ENCODE measurements around the gene RBMS1. TPM values are rescaled to one million over a fixed set of nuclear protein-coding genes. Genes with fewer than 3 reads are reported as not detected.

Gene RBMS1
- total and polyA plus RNA-seq, 2 donors (not counting 1 experiment from before 2014, with no cell fraction given) = 18.0 to 36.7 TPM

GRCh38 chr2:160283675-160284074 is 209.9 kb downstream of the RBMS1 start:
- peaks cover 22 to 58% of the 10 kb centered on the region in 2 experiments for H3K36me3 ChIP-seq (replicated peaks in 1 of 2; ENCODE audit: control extremely low read depth in 1 of 2, control insufficient read depth in 1 of 2, extremely low read depth in 1 of 2, insufficient read depth in 2 of 2, low read length in 1 of 2)
- Mint-ChIP-seq H3K4me1 (no peaks in the 10 kb centered on the region), H3K9me3 (ENCODE audit: insufficient read depth) (no peaks in the 10 kb centered on the region), H3K4me3 (no peak overlapping the region), H3K27ac (no peak overlapping the region), H3K27me3 (no peaks in the 10 kb centered on the region)
- H3K4me2 ChIP-seq (replicated peaks; ENCODE audit: low read depth, low read length, poor library complexity, severe bottlenecking) = no peak overlapping the region
- ChIA-PET POLR2A (no interaction called here), CTCF (interaction anchor here (2.8 kb wide), 1 partner anchor 13 kb away, joined by 12 read pairs; no protein-coding TSS in a partner anchor)
- no peaks in the 10 kb centered on the region for H3K27me3 ChIP-seq (replicated peaks in 1 of 4; ENCODE audit: control extremely low read depth in 1 of 4, control insufficient read depth in 3 of 4, insufficient read depth in 4 of 4, low read length in 3 of 4)
- no peak overlapping the region for H3K9ac ChIP-seq (ENCODE audit: low read length)
- DNase-seq (no peak), ATAC-seq (ENCODE audit: low read depth) (no peak)
- H3K9me3 ChIP-seq (ENCODE audit: control extremely low read depth in 1 of 3, control insufficient read depth in 2 of 3, insufficient read depth in 1 of 3, low read length in 2 of 3) = no peaks in the 10 kb centered on the region
- H3K4me3 ChIP-seq (ENCODE audit: control extremely low read depth in 1 of 5, extremely low read depth in 1 of 5, insufficient read depth in 1 of 5, low read depth in 2 of 5, low read length in 4 of 5) = no peak overlapping the region
- no peaks in the 10 kb centered on the region for H4K20me1 ChIP-seq (ENCODE audit: control insufficient read depth, insufficient read depth, low read length, poor library complexity, severe bottlenecking)
- H2AFZ ChIP-seq (ENCODE audit: insufficient read depth, low read depth, low read length, poor library complexity, severe bottlenecking) = no peak overlapping the region
- intact Hi-C loops (cut with micrococcal nuclease) = no loop called here
- TF ChIP-seq CTCF (IDR thresholded peaks at IDR 0.05) = no peak
- TF ChIP-seq EZH2 (IDR thresholded peaks at IDR 0.05; ENCODE audit: borderline replicate concordance, insufficient read depth, low read depth, low read length, poor library complexity, severe bottlenecking) = no peak
- H3K79me2 ChIP-seq (ENCODE audit: control insufficient read depth, insufficient read depth, low read length) = no peaks in the 10 kb centered on the region
- no peaks in the 10 kb centered on the region for H3K4me1 ChIP-seq (ENCODE audit: control insufficient read depth in 2 of 2, insufficient read depth in 2 of 2, low read length in 2 of 2)
- H3K27ac ChIP-seq (ENCODE audit: low read length in 2 of 2) = no peak overlapping the region

GRCh38 chr2:160282063-160282580 is 211.5 kb downstream of the RBMS1 start:
- Histone ChIP-seq H3K27me3 (replicated peaks in 1 of 4; ENCODE audit: control extremely low read depth in 1 of 4, control insufficient read depth in 3 of 4, insufficient read depth in 4 of 4, low read length in 3 of 4) (no peaks in the 10 kb centered on the region), H4K20me1 (ENCODE audit: control insufficient read depth, insufficient read depth, low read length, poor library complexity, severe bottlenecking) (no peaks in the 10 kb centered on the region), H2AFZ (ENCODE audit: insufficient read depth, low read depth, low read length, poor library complexity, severe bottlenecking) (no peak overlapping the region), H3K4me2 (replicated peaks; ENCODE audit: low read depth, low read length, poor library complexity, severe bottlenecking) (no peak overlapping the region), H3K4me3 (ENCODE audit: control extremely low read depth in 1 of 5, extremely low read depth in 1 of 5, insufficient read depth in 1 of 5, low read depth in 2 of 5, low read length in 4 of 5) (no peak overlapping the region), H3K79me2 (ENCODE audit: control insufficient read depth, insufficient read depth, low read length) (no peaks in the 10 kb centered on the region), H3K9me3 (ENCODE audit: control extremely low read depth in 1 of 3, control insufficient read depth in 2 of 3, insufficient read depth in 1 of 3, low read length in 2 of 3) (no peaks in the 10 kb centered on the region), H3K4me1 (ENCODE audit: control insufficient read depth in 2 of 2, insufficient read depth in 2 of 2, low read length in 2 of 2) (no peaks in the 10 kb centered on the region), H3K9ac (ENCODE audit: low read length) (no peak overlapping the region), H3K36me3 (replicated peaks in 1 of 2; ENCODE audit: control extremely low read depth in 1 of 2, control insufficient read depth in 1 of 2, extremely low read depth in 1 of 2, insufficient read depth in 2 of 2, low read length in 1 of 2) (peaks cover 24 to 69% of the 10 kb centered on the region in 2 experiments), H3K27ac (ENCODE audit: low read length in 2 of 2) (no peak overlapping the region)
- Mint-ChIP-seq H3K9me3 (ENCODE audit: insufficient read depth) (no peaks in the 10 kb centered on the region), H3K4me3 (no peak overlapping the region), H3K27me3 (no peaks in the 10 kb centered on the region), H3K27ac (no peak overlapping the region), H3K4me1 (no peaks in the 10 kb centered on the region)
- no peak for ATAC-seq (ENCODE audit: low read depth)
- POLR2A ChIA-PET = no interaction called here
- WGBS (ENCODE audit: insufficient coverage) = 95% methylated on average over 2 of the region's 2 CpGs
- intact Hi-C loops (cut with micrococcal nuclease) = no loop called here
- TF ChIP-seq CTCF (IDR thresholded peaks at IDR 0.05) = no peak
- CTCF ChIA-PET = interaction anchor here (1.4 to 2.8 kb wide), 3 partner anchors 12 to 41 kb away, joined by 3 to 12 read pairs (median 4); no protein-coding TSS in a partner anchor
- DNase-seq = no peak
